B cell (primary cell): Measurements from ENCODE around the gene STAMBPL1. TPM values are rescaled to one million over a fixed set of nuclear protein-coding genes. Genes with fewer than 3 reads are reported as not detected.
A peak's percentile ranks its signal among the peaks of the same experiment; 100 is the strongest.

ENCODE experiments used
- ATAC-seq: fragments of 200-7000 bp; cut with Tn5 transposase; one replicate; pipeline ENCODE4 v1.10.0; 2021; ENCODE audit warnings: low read depth, mild to moderate bottlenecking, moderate number of reproducible peaks, moderate library complexity
- CTCF ChIA-PET: fragments of 350-600 bp; sonication (Branson Sonifier 250); formaldehyde crosslinking; loops from one replicate; lab custom pipeline; 2021; ENCODE audit warnings: antibody characterized with exemption, inconsistent platforms; lab: Charles Lee
- POLR2A ChIA-PET: fragments of 350-600 bp; sonication (Branson Sonifier 250); formaldehyde crosslinking; loops from one replicate; lab custom pipeline; 2021; ENCODE audit warnings: antibody characterized with exemption; lab: Charles Lee
- DNase-seq: peaks from one replicate; pipeline ENCODE4 v3.0.0; 2013
- H2AFZ ChIP-seq: 2 replicates; pipeline ENCODE4 v1.6.1; 2012; ENCODE audit warnings: mild to moderate bottlenecking, low read depth, low read length; ENCODE audit not compliant: insufficient read depth, poor library complexity, severe bottlenecking
- H3K27ac ChIP-seq, 2 donors: 1 replicate in 1 of 2; 2 replicates in 1 of 2; pipeline ENCODE4 v1.5.1; 2012 to 2013; ENCODE audit warnings: low read length in 2 of 2, mild to moderate bottlenecking in 2 of 2, moderate library complexity in 1 of 2
- H3K27me3 ChIP-seq, 4 experiments: fragments of 200-600 bp in 1 of 4; sonication (generic) in 1 of 4; replicated peaks in 1 of 4; 1 replicate in 2 of 4; 2 replicates in 2 of 4; pipeline versions ENCODE4 v1.6.1 to v1.7.0; 2013 to 2016; ENCODE audit warnings: low read length in 3 of 4, mild to moderate bottlenecking in 2 of 4, mixed read lengths in 1 of 4, moderate library complexity in 1 of 4; ENCODE audit not compliant: insufficient read depth in 4 of 4, control insufficient read depth in 3 of 4; ENCODE audit errors: control extremely low read depth in 1 of 4
- H3K36me3 ChIP-seq, 2 experiments: replicated peaks in 1 of 2; 1 replicate in 1 of 2; 2 replicates in 1 of 2; pipeline versions ENCODE4 v1.6.1 to v1.7.1; 2013; ENCODE audit warnings: low read length in 1 of 2; ENCODE audit not compliant: insufficient read depth in 2 of 2, control insufficient read depth in 1 of 2; ENCODE audit errors: control extremely low read depth in 1 of 2, extremely low read depth in 1 of 2
- H3K4me1 ChIP-seq, 2 donors: fragments of 200-600 bp in 1 of 2; sonication (generic) in 1 of 2; 1 replicate in 1 of 2; 2 replicates in 1 of 2; pipeline versions ENCODE4 v1.5.1 to v1.6.1; 2013 to 2017; ENCODE audit warnings: low read length in 2 of 2; ENCODE audit not compliant: control insufficient read depth in 2 of 2, insufficient read depth in 2 of 2
- H3K4me2 ChIP-seq: replicated peaks from 2 replicates; pipeline ENCODE3; 2012; ENCODE audit warnings: mild to moderate bottlenecking, low read depth, low read length; ENCODE audit not compliant: poor library complexity, severe bottlenecking
- H3K4me3 ChIP-seq, 5 experiments: fragments of 200-600 bp in 1 of 5; sonication (generic) in 1 of 5; 1 replicate in 3 of 5; 2 replicates in 2 of 5; pipeline versions ENCODE4 v1.5.1 to v1.7.0; 2011 to 2016; ENCODE audit warnings: low read length in 4 of 5, mild to moderate bottlenecking in 4 of 5, low read depth in 2 of 5, control low read depth in 1 of 5, moderate library complexity in 1 of 5; ENCODE audit not compliant: insufficient read depth in 1 of 5; ENCODE audit errors: control extremely low read depth in 1 of 5, extremely low read depth in 1 of 5
- H3K79me2 ChIP-seq: fragments of 200-600 bp; sonication (generic); one replicate; pipeline ENCODE4 v1.6.0; 2016; ENCODE audit warnings: low read length; ENCODE audit not compliant: control insufficient read depth, insufficient read depth
- H3K9ac ChIP-seq: fragments of 200-600 bp; sonication (generic); 2 replicates; pipeline ENCODE4 v1.6.1; 2017; ENCODE audit warnings: mild to moderate bottlenecking, low read length, moderate library complexity
- H3K9me3 ChIP-seq, 3 donors: one replicate each; pipeline versions ENCODE4 v1.6.1 to v1.7.1; 2013; ENCODE audit warnings: low read length in 2 of 3; ENCODE audit not compliant: control insufficient read depth in 2 of 3, insufficient read depth in 1 of 3; ENCODE audit errors: control extremely low read depth in 1 of 3
- H4K20me1 ChIP-seq: 2 replicates; pipeline ENCODE4 v1.6.0; 2012; ENCODE audit warnings: mild to moderate bottlenecking, low read length; ENCODE audit not compliant: insufficient read depth, control insufficient read depth, poor library complexity, severe bottlenecking
- H3K27ac Mint-ChIP-seq: one replicate; pipeline ENCODE4 v1.8.0; 2021; ENCODE audit warnings: mixed read lengths
- H3K27me3 Mint-ChIP-seq: one replicate; pipeline ENCODE4 v1.8.0; 2021; ENCODE audit warnings: mixed read lengths
- H3K4me1 Mint-ChIP-seq: one replicate; pipeline ENCODE4 v1.8.0; 2021; ENCODE audit warnings: mixed read lengths
- H3K4me3 Mint-ChIP-seq: one replicate; pipeline ENCODE4 v1.8.0; 2021; ENCODE audit warnings: mixed read lengths
- H3K9me3 Mint-ChIP-seq: one replicate; pipeline ENCODE4 v1.8.0; 2022; ENCODE audit warnings: mixed read lengths; ENCODE audit not compliant: insufficient read depth
- EZH2 ChIP-seq: IDR thresholded peaks from 2 replicates; pipeline ENCODE4 v1.6.1; 2012; ENCODE audit warnings: borderline replicate concordance, low read depth, mild to moderate bottlenecking, moderate library complexity, low read length; ENCODE audit not compliant: insufficient read depth, poor library complexity, severe bottlenecking
- WGBS: methylation state at CpG from one replicate; pipeline ENCODE4 v1.1.5; 2013; ENCODE audit warnings: missing lambda C conversion rate; ENCODE audit not compliant: insufficient coverage; 5-methylcytosine and 5-hydroxymethylcytosine counted together
- intact Hi-C: fragments of 100-400 bp; cut with micrococcal nuclease; formaldehyde crosslinking; loops from one replicate; pipeline ENCODE4 v1.10.0; 2022
- polyA plus RNA-seq: library from polyadenylated mRNA; depleted of rRNA; stranded (reverse); fragments of >200 nt; gene quantifications from 2 replicates; pipeline ENCODE4 v1.2.3, GENCODE V29; 2012
- total RNA-seq, 2 donors: library from RNA; stranded (reverse); fragments of 120-200 nt in 1 of 2; gene quantifications; 1 replicate in 1 of 2; 2 replicates in 1 of 2; pipeline versions ENCODE4 v1.2.3 to v1.2.4, GENCODE V29; 2013 to 2022
- TF ChIP-seq, protein P1 (sequence below): fragments of 200-600 bp; IDR thresholded peaks from one replicate; pipeline ENCODE4 v1.8.0; 2022; ENCODE audit warnings: antibody characterized with exemption, mild to moderate bottlenecking

STAMBPL1 gene
- total and polyA plus RNA-seq, 2 donors (not counting 1 experiment from before 2014, with no cell fraction given): 50.3 to 64.2 TPM

DNA sequence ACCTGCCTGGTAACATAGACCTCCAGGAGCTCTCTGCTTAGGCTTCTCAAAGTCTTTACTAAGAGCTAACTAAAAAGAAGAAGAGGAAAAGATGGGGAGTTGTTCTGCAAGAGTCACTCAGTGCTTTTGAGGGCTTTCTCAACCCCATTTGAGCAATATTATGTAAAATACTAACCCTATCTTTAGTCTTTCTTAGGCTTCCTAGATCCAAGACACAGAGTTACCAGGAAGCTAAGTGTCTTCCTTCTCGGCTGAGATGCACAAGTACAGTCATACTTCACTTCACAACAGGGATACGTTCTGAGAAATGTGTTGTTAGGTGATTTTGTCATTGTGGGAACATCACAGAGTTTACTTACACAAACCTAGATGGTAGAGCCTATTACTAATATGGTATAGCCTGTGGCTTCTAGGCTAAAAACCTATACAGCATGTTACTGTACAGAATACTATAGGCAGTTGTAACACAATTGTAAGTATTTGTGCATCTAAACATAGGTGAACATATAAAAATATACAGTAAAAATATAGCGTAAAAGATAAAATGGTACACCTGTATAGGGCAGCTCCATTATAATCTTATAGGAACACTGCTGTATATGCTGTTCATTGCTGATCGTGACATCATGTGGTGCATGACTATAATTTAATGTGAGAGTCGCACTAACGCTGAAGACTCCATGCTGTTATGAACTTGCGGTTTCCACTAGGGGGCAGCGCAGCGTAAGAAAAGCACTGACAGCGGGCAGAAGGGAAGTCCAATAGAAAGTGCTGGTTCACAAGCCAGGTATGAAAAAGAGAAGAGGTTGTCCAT lies 44.7 kb upstream of the STAMBPL1 start:
- Histone ChIP-seq H3K4me1 (peaks cover 0 to 5% of the 10 kb centered on the region in 2 donors), H3K27ac (no peak overlapping the region), H3K4me2 (no peak overlapping the region), H3K27me3 (no peaks in the 10 kb centered on the region), H3K4me3 (no peak overlapping the region), H3K9me3 (no peaks in the 10 kb centered on the region), H3K9ac (no peak overlapping the region), H2AFZ (no peak overlapping the region), H4K20me1 (no peaks in the 10 kb centered on the region), H3K79me2 (no peaks in the 10 kb centered on the region), H3K36me3 (no peaks in the 10 kb centered on the region)
- intact Hi-C loops: loop anchor here (1.0 to 10.0 kb wide), 6 partner anchors 45 to 378 kb away; partner anchors contain the start of genes FAS and STAMBPL1
- CTCF ChIA-PET: interaction anchor here (0.7 to 22.4 kb wide), 53 partner anchors 9 to 383 kb away, joined by 3 to 749 read pairs (median 5); partner anchors contain the start of genes CH25H, FAS, RNLS and STAMBPL1
- H3K9me3 Mint-ChIP-seq: no peaks in the 10 kb centered on the region
- DNase-seq: peak; percentile 90
- H3K4me1 Mint-ChIP-seq: peaks cover 6% of the 10 kb centered on the region
- peak; percentile 97 for ATAC-seq
- 2% methylated on average over 6 of the region's 10 CpGs for WGBS
- no peak for TF ChIP-seq EZH2
- TF ChIP-seq, protein P1, sequence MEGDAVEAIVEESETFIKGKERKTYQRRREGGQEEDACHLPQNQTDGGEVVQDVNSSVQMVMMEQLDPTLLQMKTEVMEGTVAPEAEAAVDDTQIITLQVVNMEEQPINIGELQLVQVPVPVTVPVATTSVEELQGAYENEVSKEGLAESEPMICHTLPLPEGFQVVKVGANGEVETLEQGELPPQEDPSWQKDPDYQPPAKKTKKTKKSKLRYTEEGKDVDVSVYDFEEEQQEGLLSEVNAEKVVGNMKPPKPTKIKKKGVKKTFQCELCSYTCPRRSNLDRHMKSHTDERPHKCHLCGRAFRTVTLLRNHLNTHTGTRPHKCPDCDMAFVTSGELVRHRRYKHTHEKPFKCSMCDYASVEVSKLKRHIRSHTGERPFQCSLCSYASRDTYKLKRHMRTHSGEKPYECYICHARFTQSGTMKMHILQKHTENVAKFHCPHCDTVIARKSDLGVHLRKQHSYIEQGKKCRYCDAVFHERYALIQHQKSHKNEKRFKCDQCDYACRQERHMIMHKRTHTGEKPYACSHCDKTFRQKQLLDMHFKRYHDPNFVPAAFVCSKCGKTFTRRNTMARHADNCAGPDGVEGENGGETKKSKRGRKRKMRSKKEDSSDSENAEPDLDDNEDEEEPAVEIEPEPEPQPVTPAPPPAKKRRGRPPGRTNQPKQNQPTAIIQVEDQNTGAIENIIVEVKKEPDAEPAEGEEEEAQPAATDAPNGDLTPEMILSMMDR: peak; percentile 93
- H3K27me3 Mint-ChIP-seq: peaks cover 3% of the 10 kb centered on the region
- no peak overlapping the region for H3K27ac Mint-ChIP-seq
- POLR2A ChIA-PET: interaction anchor here (1.6 to 2.0 kb wide), 2 partner anchors 45 to 97 kb away, joined by 4 to 6 read pairs; partner anchors contain the start of gene STAMBPL1
- H3K4me3 Mint-ChIP-seq: no peak overlapping the region

DNA sequence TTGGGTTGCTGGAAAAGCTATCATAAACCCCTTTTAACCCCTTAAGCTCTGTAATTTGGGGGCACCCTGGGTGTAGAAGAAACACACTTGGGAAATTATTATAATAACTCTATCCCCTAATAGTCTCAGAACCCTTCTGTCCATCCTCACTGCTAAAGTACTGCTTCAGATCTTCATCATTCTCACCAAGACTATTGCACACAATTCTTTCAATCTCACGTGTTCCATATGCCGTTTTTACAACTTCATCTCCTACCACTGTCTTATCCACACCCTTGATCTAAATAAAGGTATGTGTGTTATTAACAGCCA lies 44.2 kb upstream of the STAMBPL1 start:
- WGBS: no CpG with 5 or more reads among the region's 2 CpGs
- no peaks in the 10 kb centered on the region for H3K27me3 Mint-ChIP-seq
- Histone ChIP-seq H3K27ac (no peak overlapping the region), H3K9me3 (no peaks in the 10 kb centered on the region), H3K4me3 (no peak overlapping the region), H3K36me3 (no peaks in the 10 kb centered on the region), H3K4me2 (no peak overlapping the region), H3K4me1 (peaks cover 0 to 5% of the 10 kb centered on the region in 2 donors), H3K79me2 (no peaks in the 10 kb centered on the region), H4K20me1 (no peaks in the 10 kb centered on the region), H3K9ac (no peak overlapping the region), H2AFZ (no peak overlapping the region), H3K27me3 (no peaks in the 10 kb centered on the region)
- DNase-seq (no peak), ATAC-seq (no peak)
- no peaks in the 10 kb centered on the region for H3K9me3 Mint-ChIP-seq
- H3K4me1 Mint-ChIP-seq: peaks cover 6% of the 10 kb centered on the region
- intact Hi-C loops: loop anchor here (1.0 to 10.0 kb wide), 6 partner anchors 44 to 377 kb away; partner anchors contain the start of genes FAS and STAMBPL1
- POLR2A ChIA-PET: interaction anchor here (0.9 to 2.0 kb wide), 3 partner anchors 44 to 97 kb away, joined by 3 to 6 read pairs (median 4); partner anchors contain the start of gene STAMBPL1
- CTCF ChIA-PET: interaction anchor here (0.7 to 22.4 kb wide), 48 partner anchors 9 to 382 kb away, joined by 3 to 749 read pairs (median 6); partner anchors contain the start of genes CH25H, FAS, RNLS and STAMBPL1
- no peak overlapping the region for H3K27ac Mint-ChIP-seq
- TF ChIP-seq, protein P1: peak; percentile 31
- no peak for TF ChIP-seq EZH2
- no peak overlapping the region for H3K4me3 Mint-ChIP-seq
